OCI-LY1 (cell line): ENCODE data around the gene STT3B.

Experiments
- CTCF ChIP-seq: fragments of 200-600 bp; sonication (generic), shearing (Covaris generic); IDR thresholded peaks from 2 replicates; pipeline ENCODE4 v1.5.1; 2017; ENCODE audit warnings: mild to moderate bottlenecking, antibody characterized with exemption, low read length, moderate library complexity, mixed read lengths
- EZH2 ChIP-seq: fragments of 200-600 bp; sonication (generic), shearing (Covaris generic); IDR thresholded peaks from 2 replicates; pipeline ENCODE4 v1.8.0; 2017; ENCODE audit warnings: borderline replicate concordance, mixed run types, mild to moderate bottlenecking, antibody characterized with exemption, low read length, moderate library complexity, mixed read lengths

GRCh38 chr3:31581660-31582059 lies 48.9 kb downstream of the STT3B start:
- TF ChIP-seq CTCF (no peak), EZH2 (no peak)
